Lower leg skin (tissue), 3 donors: ENCODE results near the gene NUAK2.

ENCODE experiments used
- POLR2A ChIP-seq, 2 donors: fragments of 450-650 bp; IDR thresholded peaks; one replicate each; pipeline ENCODE4 v1.6.1; 2016 to 2017; ENCODE audit warnings: antibody characterized with exemption in 2 of 2, mild to moderate bottlenecking in 1 of 2, moderate library complexity in 1 of 2
- TF ChIP-seq, protein P1 (sequence below), 3 donors: fragments of 450-650 bp; IDR thresholded peaks; one replicate each; pipeline ENCODE4 v1.5.1; 2016; ENCODE audit warnings: antibody characterized with exemption in 3 of 3, mild to moderate bottlenecking in 3 of 3, moderate library complexity in 2 of 3

DNA sequence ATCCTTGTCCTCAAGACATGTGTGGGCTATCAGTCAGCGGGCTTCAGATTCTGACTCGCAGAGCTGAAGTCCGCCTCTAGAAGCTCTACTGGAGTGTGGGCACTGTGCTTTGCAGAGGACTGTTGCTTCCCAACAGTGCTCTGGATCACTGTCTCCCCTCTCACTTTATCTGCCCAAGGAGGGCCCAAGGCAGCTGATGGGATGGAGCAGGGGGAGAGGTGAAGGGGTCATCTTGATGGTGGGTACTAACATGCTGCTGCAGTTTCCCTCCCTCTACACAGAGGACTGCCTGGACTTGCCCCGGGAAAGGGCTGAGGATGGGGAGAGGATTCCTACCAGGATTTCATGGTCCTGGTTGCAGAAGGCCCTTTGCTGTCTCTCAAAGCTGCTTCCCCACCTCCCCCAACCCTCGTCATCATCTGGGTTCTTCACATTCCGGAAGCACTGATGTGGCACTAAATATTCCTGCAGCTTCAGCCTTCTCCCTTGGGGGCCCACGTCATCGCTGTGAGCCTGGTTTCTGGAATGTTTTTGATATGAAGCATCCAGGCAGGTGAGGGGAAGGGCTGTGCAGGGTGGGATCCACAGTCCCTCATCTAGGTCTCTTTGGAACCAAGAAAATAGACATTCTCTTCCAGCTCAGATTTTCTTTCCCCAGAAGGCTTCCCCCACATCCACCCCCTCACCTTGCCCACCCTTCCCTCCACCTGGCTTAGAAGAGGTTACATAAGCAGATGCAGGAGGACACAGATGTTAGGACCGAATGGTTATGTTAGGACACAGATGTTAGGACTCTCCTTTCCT lies 23.2 kb downstream of the NUAK2 start:
- TF ChIP-seq POLR2A (IDR thresholded peaks at IDR 0.05) = no peak
- TF ChIP-seq, protein P1, sequence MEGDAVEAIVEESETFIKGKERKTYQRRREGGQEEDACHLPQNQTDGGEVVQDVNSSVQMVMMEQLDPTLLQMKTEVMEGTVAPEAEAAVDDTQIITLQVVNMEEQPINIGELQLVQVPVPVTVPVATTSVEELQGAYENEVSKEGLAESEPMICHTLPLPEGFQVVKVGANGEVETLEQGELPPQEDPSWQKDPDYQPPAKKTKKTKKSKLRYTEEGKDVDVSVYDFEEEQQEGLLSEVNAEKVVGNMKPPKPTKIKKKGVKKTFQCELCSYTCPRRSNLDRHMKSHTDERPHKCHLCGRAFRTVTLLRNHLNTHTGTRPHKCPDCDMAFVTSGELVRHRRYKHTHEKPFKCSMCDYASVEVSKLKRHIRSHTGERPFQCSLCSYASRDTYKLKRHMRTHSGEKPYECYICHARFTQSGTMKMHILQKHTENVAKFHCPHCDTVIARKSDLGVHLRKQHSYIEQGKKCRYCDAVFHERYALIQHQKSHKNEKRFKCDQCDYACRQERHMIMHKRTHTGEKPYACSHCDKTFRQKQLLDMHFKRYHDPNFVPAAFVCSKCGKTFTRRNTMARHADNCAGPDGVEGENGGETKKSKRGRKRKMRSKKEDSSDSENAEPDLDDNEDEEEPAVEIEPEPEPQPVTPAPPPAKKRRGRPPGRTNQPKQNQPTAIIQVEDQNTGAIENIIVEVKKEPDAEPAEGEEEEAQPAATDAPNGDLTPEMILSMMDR (IDR thresholded peaks at IDR 0.05) = no peak
